Measurements from ENCODE around the gene GTPBP1. TPM values are rescaled to one million over a fixed set of nuclear protein-coding genes. Genes with fewer than 3 reads are reported as not detected.
A peak's percentile ranks its signal among the peaks of the same experiment; 100 is the strongest.

The GTPBP1 gene
- polyA plus RNA-seq, 3 donors = 6.7 to 41.4 (median 12.7) TPM

DNA sequence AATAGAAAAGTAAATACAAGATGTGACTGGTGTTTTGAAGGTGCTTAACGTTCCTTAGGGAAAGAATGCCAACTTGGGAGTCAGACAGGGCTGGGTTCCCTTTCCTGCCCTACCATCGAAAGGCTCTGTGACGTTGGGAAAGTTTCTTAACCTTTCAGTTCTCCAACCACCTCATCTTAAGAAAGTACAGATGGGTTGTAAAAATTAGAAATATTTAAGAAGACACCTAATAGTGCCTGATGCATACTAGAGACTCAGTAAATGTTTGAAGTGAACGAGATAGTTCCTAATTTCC is 1.1 kb downstream of the GTPBP1 start:
- no peaks in the 10 kb centered on the region for H3K9me3 ChIP-seq (replicated peaks in 1 of 2; ENCODE audit: control insufficient read depth in 1 of 2, insufficient read depth in 1 of 2, low read length in 2 of 2)
- peak in 1 of 3 donors; percentile 18 for DNase-seq
- intact Hi-C loops (cut with micrococcal nuclease) = loop anchor here (5.0 kb wide), 2 partner anchors 45 to 50 kb away; partner anchors contain the start of gene SUN2 (in 1 of the 2)
- H3K4me2 ChIP-seq (replicated peaks; ENCODE audit: extremely low read depth, low read length, poor library complexity, severe bottlenecking) = peak overlapping the region; percentile 88
- Mint-ChIP-seq H3K9me3 (no peaks in the 10 kb centered on the region), H3K4me3 (peak overlapping the region; percentile 92), H3K27me3 (ENCODE audit: low read depth in 3 of 3) (peaks cover 4 to 8% (median 5%) of the 10 kb centered on the region in 3 donors), H3K4me1 (peaks cover 44% of the 10 kb centered on the region), H3K36me3 (peaks cover 16 to 23% of the 10 kb centered on the region in 2 donors), H3K27ac (peak overlapping the region; percentile 86 to 94 (median 92))
- H3K4me3 ChIP-seq (replicated peaks in 1 of 3; ENCODE audit: low read depth in 2 of 3, low read length in 3 of 3) = peak overlapping the region; percentile 87 to 98 (median 88)
- H3K79me2 ChIP-seq (ENCODE audit: insufficient read depth, low read length) = peaks cover 62% of the 10 kb centered on the region
- peaks cover 0 to 2% of the 10 kb centered on the region in 2 donors for H3K27me3 ChIP-seq (ENCODE audit: control insufficient read depth in 2 of 2, insufficient read depth in 2 of 2, low read length in 2 of 2)
- WGBS (ENCODE audit: insufficient coverage) = 0% methylated on average over 1 of the region's 4 CpGs
- peak overlapping the region; percentile 55 to 85 for H3K27ac ChIP-seq (ENCODE audit: low read depth in 1 of 2, low read length in 2 of 2)
- no peak overlapping the region for H2AFZ ChIP-seq (ENCODE audit: insufficient read depth, low read depth, low read length, poor library complexity, severe bottlenecking)
- TF ChIP-seq, protein P1, sequence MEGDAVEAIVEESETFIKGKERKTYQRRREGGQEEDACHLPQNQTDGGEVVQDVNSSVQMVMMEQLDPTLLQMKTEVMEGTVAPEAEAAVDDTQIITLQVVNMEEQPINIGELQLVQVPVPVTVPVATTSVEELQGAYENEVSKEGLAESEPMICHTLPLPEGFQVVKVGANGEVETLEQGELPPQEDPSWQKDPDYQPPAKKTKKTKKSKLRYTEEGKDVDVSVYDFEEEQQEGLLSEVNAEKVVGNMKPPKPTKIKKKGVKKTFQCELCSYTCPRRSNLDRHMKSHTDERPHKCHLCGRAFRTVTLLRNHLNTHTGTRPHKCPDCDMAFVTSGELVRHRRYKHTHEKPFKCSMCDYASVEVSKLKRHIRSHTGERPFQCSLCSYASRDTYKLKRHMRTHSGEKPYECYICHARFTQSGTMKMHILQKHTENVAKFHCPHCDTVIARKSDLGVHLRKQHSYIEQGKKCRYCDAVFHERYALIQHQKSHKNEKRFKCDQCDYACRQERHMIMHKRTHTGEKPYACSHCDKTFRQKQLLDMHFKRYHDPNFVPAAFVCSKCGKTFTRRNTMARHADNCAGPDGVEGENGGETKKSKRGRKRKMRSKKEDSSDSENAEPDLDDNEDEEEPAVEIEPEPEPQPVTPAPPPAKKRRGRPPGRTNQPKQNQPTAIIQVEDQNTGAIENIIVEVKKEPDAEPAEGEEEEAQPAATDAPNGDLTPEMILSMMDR (IDR thresholded peaks at IDR 0.05) = no peak
- H3K4me1 ChIP-seq (ENCODE audit: control insufficient read depth in 1 of 2, insufficient read depth in 2 of 2, low read length in 2 of 2) = peaks cover 40 to 44% of the 10 kb centered on the region in 2 donors
- peaks cover 55% of the 10 kb centered on the region for H4K20me1 ChIP-seq (ENCODE audit: insufficient read depth, low read length)
- H3K9ac ChIP-seq (ENCODE audit: insufficient read depth, low read length, poor library complexity, severe bottlenecking) = peak overlapping the region; percentile 94
- H3K36me3 ChIP-seq (replicated peaks in 1 of 2; ENCODE audit: control insufficient read depth in 1 of 2, insufficient read depth in 2 of 2, low read length in 2 of 2) = peaks cover 0 to 22% of the 10 kb centered on the region in 2 donors

DNA sequence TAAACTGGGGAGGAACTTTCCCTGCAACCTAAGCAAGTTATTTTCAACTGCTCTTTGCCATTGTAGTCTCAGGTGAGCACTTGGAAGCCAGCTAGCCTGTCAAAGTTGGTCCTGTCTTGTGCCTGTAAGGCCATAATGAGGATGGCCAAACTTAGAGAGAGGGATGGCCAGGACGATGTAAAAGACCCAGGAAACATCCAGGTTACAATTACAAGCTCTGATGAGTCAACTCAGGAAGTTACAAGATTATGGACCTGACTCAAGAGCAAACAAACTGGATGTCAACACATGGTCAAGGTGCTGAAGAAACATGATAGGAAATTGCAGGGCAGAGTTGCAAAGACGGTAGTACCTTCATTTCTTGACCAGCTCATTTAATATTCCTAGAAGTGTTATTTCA is 1.6 kb downstream of the GTPBP1 start:
- H3K4me1 ChIP-seq (ENCODE audit: control insufficient read depth in 1 of 2, insufficient read depth in 2 of 2, low read length in 2 of 2) = peaks cover 39 to 42% of the 10 kb centered on the region in 2 donors
- 0% methylated on average over 1 of the region's 2 CpGs for WGBS (ENCODE audit: insufficient coverage)

More for the DNA sequence above, 1.6 kb downstream of the GTPBP1 start:
- Mint-ChIP-seq H3K36me3 (peaks cover 21 to 28% of the 10 kb centered on the region in 2 donors), H3K9me3 (no peaks in the 10 kb centered on the region), H3K27me3 (ENCODE audit: low read depth in 3 of 3) (peaks cover 2 to 3% (median 2%) of the 10 kb centered on the region in 3 donors), H3K4me3 (peak overlapping the region; percentile 92), H3K27ac (peak overlapping the region; percentile 46 to 94 (median 86)), H3K4me1 (peaks cover 48% of the 10 kb centered on the region)
- Histone ChIP-seq H2AFZ (ENCODE audit: insufficient read depth, low read depth, low read length, poor library complexity, severe bottlenecking) (no peak overlapping the region), H3K36me3 (replicated peaks in 1 of 2; ENCODE audit: control insufficient read depth in 1 of 2, insufficient read depth in 2 of 2, low read length in 2 of 2) (peaks cover 0 to 26% of the 10 kb centered on the region in 2 donors), H3K9me3 (replicated peaks in 1 of 2; ENCODE audit: control insufficient read depth in 1 of 2, insufficient read depth in 1 of 2, low read length in 2 of 2) (no peaks in the 10 kb centered on the region), H3K4me2 (replicated peaks; ENCODE audit: extremely low read depth, low read length, poor library complexity, severe bottlenecking) (peak overlapping the region; percentile 88), H4K20me1 (ENCODE audit: insufficient read depth, low read length) (peaks cover 60% of the 10 kb centered on the region), H3K27ac (ENCODE audit: low read depth in 1 of 2, low read length in 2 of 2) (peak overlapping the region in 1 of 2 donors; percentile 85), H3K4me3 (replicated peaks in 1 of 3; ENCODE audit: low read depth in 2 of 3, low read length in 3 of 3) (peak overlapping the region in 2 of 3 experiments; percentile 88 to 98), H3K27me3 (ENCODE audit: control insufficient read depth in 2 of 2, insufficient read depth in 2 of 2, low read length in 2 of 2) (peaks cover 0 to 1% of the 10 kb centered on the region in 2 donors), H3K9ac (ENCODE audit: insufficient read depth, low read length, poor library complexity, severe bottlenecking) (no peak overlapping the region), H3K79me2 (ENCODE audit: insufficient read depth, low read length) (peaks cover 67% of the 10 kb centered on the region)
- intact Hi-C loops (cut with micrococcal nuclease) = loop anchor here (5.0 kb wide), 2 partner anchors 45 to 50 kb away; partner anchors contain the start of gene SUN2 (in 1 of the 2)
- TF ChIP-seq, protein P1 (IDR thresholded peaks at IDR 0.05) = no peak
- peak; percentile 47 to 75 (median 68) for DNase-seq
